Lower lobe of right lung (tissue), 2 donors: Measurements from ENCODE around the gene PACS2. TPM values are rescaled to one million over a fixed set of nuclear protein-coding genes. Genes with fewer than 3 reads are reported as not detected.

Experiments used
- ATAC-seq, 2 donors: fragments of 200-7000 bp; cut with Tn5 transposase; one replicate each; pipeline ENCODE4 v1.9.1; 2020 to 2022; ENCODE audit warnings: mild to moderate bottlenecking in 2 of 2, moderate library complexity in 2 of 2
- DNase-seq: peaks from one replicate; pipeline ENCODE4 v3.0.0-alpha.2; 2020
- H3K27ac ChIP-seq: fragments of 200-600 bp; one replicate; pipeline ENCODE4 v1.8.0; 2022
- H3K27me3 ChIP-seq: fragments of 200-600 bp; one replicate; pipeline ENCODE4 v1.8.0; 2022; ENCODE audit warnings: low read depth
- H3K36me3 ChIP-seq: fragments of 200-600 bp; one replicate; pipeline ENCODE4 v1.8.0; 2022; ENCODE audit warnings: mild to moderate bottlenecking
- H3K4me1 ChIP-seq: fragments of 200-600 bp; one replicate; pipeline ENCODE4 v1.8.0; 2022
- H3K4me3 ChIP-seq: fragments of 200-600 bp; one replicate; pipeline ENCODE4 v1.8.0; 2022; ENCODE audit warnings: mild to moderate bottlenecking
- H3K9me3 ChIP-seq: fragments of 200-600 bp; one replicate; pipeline ENCODE4 v1.8.0; 2022
- intact Hi-C: fragments of 100-400 bp; cut with DNase I; formaldehyde crosslinking; loops from one replicate; pipeline ENCODE4 v1.11.0; 2022
- total RNA-seq: library from RNA; stranded (reverse); fragmentation: NEBNext Ultra II Directional; extraction: Animal tissue kit (Norgen Biotek cat#: 25700); gene quantifications from one replicate; pipeline ENCODE4 v1.2.1, GENCODE V29; 2021
- TF ChIP-seq, protein P1 (sequence below): fragments of 200-600 bp; IDR thresholded peaks from one replicate; pipeline ENCODE4 v1.8.0; 2022; ENCODE audit warnings: antibody characterized with exemption, mild to moderate bottlenecking
- donor health status: DM: no; HTN: yes; CAD: no; lungs with severe emphysema.

PACS2 gene
- total RNA-seq, 1 donor from 2014 or later, result 79.7 TPM

DNA sequence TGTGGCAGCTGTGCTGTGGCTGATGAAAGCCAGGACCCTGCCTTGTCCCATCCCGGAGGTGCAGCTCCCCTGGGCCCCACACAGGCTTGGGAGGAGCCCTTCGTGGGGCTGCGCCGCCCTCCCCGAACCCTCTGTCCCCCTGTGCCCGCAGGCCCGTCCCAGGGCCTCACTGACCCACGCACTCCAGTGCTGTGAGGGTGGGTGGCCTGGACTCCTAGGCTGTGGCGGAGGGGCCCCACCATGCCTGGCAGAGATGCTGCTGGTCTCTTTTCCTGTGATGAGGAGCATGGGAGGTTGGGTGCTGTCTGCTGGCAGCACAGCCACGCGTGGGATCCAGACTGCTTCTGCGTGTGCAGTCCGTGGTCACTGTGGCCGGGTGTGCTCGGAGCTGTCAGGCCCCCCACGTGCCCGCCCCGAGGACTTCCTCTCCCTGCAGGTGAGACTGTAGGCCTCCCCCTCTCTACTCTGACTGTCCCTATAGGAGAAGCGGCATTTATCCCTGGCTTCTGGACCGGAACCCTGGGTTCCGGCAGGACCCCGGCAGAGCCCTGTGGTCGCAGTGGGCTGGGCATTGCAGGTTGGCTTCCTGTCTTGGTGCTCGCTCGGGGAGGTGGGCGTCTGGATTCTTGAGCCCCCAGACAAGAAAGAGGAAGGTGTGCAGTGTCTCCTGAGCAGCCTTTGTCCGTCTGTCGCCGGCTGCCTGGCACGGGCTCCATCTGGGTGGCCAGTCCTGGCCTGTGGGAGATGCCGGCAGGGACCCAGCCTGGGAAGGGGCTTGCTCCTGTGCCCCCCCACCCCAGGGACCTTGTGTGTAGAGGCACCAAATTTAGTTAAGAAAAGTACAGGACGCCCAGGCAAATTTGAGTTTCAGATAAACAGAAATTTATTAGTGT is 107.4 kb downstream of the PACS2 start:
- ATAC-seq, result no peak
- Histone ChIP-seq H3K36me3 (no peaks in the 10 kb centered on the region), H3K27me3 (no peaks in the 10 kb centered on the region), H3K4me1 (peaks cover 35% of the 10 kb centered on the region), H3K9me3 (no peaks in the 10 kb centered on the region), H3K4me3 (no peak overlapping the region), H3K27ac (peak overlapping the region; percentile 73)
- no peak for DNase-seq
- TF ChIP-seq, protein P1, sequence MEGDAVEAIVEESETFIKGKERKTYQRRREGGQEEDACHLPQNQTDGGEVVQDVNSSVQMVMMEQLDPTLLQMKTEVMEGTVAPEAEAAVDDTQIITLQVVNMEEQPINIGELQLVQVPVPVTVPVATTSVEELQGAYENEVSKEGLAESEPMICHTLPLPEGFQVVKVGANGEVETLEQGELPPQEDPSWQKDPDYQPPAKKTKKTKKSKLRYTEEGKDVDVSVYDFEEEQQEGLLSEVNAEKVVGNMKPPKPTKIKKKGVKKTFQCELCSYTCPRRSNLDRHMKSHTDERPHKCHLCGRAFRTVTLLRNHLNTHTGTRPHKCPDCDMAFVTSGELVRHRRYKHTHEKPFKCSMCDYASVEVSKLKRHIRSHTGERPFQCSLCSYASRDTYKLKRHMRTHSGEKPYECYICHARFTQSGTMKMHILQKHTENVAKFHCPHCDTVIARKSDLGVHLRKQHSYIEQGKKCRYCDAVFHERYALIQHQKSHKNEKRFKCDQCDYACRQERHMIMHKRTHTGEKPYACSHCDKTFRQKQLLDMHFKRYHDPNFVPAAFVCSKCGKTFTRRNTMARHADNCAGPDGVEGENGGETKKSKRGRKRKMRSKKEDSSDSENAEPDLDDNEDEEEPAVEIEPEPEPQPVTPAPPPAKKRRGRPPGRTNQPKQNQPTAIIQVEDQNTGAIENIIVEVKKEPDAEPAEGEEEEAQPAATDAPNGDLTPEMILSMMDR, result no peak
- intact Hi-C loops, result no loop called here

DNA sequence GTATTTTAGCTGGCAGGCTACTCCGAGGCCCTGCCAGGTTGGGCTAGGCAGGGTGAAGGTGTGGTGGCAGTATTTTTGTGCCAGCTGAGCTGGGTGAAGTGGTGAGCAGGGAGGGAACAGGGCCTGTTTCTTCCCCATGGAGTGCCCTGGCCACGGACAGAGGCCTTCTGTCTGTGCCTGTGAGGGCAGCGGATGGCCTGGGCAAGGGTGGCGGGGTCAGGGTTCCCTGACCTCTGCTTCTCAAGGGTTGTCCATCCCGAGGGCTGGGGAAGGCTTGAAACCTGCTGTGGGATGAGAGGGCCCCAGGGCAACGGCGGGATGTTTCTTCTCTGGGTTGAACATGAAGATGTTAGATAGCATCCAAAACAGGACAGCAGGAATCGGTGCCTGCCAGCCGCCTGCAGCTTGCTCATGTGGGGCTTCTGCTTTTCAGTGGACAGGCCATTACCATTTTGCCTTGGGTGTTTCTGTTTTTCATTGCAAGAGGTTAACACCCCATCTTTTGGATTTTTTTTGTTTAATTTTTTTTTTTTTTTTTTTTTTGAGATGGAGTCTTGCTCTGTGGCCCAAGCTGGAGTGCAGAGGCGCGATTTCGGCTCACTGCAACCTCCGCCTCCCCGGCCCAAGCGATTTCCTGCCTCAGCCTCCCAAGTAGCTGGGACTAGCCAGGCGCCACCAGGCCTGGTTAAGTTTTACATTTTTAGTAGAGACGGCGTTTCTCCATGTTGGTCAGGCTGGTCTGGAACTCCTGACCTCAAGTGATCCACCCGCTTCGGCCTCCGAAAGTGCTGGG is 108.3 kb downstream of the PACS2 start:
- DNase-seq (no peak), ATAC-seq (peak in 1 of 2 donors; percentile 16)
- no peak overlapping the region for H3K4me3 ChIP-seq
- H3K27me3 ChIP-seq, result no peaks in the 10 kb centered on the region
- H3K4me1 ChIP-seq, result peaks cover 35% of the 10 kb centered on the region
- intact Hi-C loops, result no loop called here
- TF ChIP-seq, protein P1, result no peak
- H3K36me3 ChIP-seq, result no peaks in the 10 kb centered on the region
- H3K27ac ChIP-seq, result no peak overlapping the region
- no peaks in the 10 kb centered on the region for H3K9me3 ChIP-seq

DNA sequence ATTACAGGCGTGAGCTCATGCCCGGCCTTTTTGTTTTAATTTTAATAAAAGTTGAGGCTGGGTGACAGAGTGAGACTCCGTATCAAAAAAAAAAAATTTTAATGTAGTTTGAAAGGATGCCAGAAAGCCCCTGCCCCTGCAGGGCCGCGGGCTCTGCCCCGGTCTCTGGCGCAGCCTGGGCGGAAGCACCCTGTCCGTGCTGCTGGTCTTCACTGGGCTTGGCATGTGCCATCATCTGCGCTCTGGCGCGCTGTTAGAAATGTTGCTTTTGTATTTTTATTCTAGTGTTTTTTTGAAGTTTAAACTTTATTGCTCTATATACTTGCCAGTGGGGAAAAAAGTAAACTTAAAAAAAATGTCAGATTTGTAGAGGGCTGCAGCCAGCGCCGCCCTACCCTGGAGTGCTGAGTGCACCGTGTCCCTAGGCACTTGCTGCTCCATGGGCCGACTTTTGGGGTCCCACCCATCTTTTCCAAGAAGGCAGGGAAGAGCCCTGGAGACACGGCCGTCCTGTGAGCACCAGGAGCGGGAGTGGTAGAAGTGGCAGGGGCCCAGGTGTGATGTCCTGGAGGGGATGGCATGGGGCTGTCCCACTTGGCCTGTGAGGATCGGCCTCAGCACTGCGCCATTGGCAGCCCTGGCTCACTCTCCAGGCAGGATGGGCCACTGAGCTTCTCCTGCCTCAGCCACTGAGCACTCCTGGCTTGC is 109.1 kb downstream of the PACS2 start:
- H3K4me3 ChIP-seq, result no peak overlapping the region
- DNase-seq (no peak), ATAC-seq (no peak)
- TF ChIP-seq, protein P1, result no peak
- H3K4me1 ChIP-seq, result peaks cover 33% of the 10 kb centered on the region
- H3K27me3 ChIP-seq, result no peaks in the 10 kb centered on the region
- no peaks in the 10 kb centered on the region for H3K36me3 ChIP-seq
- intact Hi-C loops, result no loop called here
- H3K27ac ChIP-seq, result no peak overlapping the region
- no peaks in the 10 kb centered on the region for H3K9me3 ChIP-seq

DNA sequence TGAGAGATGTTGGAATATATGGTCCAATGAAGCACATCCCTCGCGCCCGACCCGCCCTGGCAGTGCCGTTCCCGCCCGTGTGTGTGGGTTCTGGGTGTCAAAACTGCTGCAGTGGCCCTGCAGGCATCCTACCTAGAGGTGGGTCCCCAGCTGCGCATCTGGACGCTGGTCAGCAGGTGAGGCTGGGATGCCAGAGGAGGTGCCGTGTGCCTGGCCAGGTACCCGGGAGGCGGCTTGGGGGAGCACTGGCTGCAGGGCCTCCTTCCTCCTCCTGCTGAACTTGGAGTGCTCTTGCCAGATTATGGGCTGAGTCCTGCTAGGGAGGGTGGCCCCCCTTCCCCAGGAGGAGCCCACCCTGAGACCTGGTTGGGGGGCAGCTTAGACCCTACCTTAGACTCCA is 110.3 kb downstream of the PACS2 start:
- intact Hi-C loops, result no loop called here
- Histone ChIP-seq H3K36me3 (no peaks in the 10 kb centered on the region), H3K4me1 (peaks cover 25% of the 10 kb centered on the region), H3K4me3 (no peak overlapping the region), H3K27me3 (no peaks in the 10 kb centered on the region), H3K27ac (no peak overlapping the region), H3K9me3 (no peaks in the 10 kb centered on the region)
- DNase-seq (no peak), ATAC-seq (no peak)
- TF ChIP-seq, protein P1, result no peak

DNA sequence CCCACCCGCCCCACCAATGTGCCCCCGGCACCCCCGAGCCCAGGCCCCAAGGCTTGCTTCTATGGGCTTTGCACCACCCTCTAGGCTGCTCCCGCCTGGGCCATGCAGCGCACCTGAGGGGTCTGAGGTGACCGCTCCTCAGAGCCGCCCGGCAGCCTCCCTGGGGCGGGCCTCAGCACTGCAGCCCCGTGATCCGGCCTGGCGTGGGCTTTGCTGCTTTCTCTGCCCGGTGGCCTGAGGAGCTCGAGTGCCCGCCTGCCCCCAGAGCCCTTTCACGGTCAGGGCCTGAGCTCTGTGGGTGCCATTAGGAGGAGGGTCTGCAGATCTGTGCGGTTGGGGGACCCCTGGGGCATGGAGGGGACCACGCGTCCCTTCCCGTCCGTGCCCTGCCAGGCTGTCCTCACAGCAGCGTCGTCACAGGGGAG is 111.3 kb downstream of the PACS2 start:
- intact Hi-C loops, result no loop called here
- H3K4me1 ChIP-seq, result peaks cover 27% of the 10 kb centered on the region
- no peaks in the 10 kb centered on the region for H3K36me3 ChIP-seq
- H3K27me3 ChIP-seq, result no peaks in the 10 kb centered on the region
- no peak for ATAC-seq
- H3K27ac ChIP-seq, result no peak overlapping the region
- H3K4me3 ChIP-seq, result no peak overlapping the region
- no peaks in the 10 kb centered on the region for H3K9me3 ChIP-seq
- TF ChIP-seq, protein P1, result no peak
- no peak for DNase-seq
